GM21619 (cell line): ENCODE data around the gene NKX6-2.

Experiments
- ATAC-seq: cut with Tn5 transposase; IDR thresholded peaks from one replicate; pipeline ENCODE4 v1.9.1; 2021; ENCODE audit not compliant: unreplicated experiment

Gene NKX6-2

DNA sequence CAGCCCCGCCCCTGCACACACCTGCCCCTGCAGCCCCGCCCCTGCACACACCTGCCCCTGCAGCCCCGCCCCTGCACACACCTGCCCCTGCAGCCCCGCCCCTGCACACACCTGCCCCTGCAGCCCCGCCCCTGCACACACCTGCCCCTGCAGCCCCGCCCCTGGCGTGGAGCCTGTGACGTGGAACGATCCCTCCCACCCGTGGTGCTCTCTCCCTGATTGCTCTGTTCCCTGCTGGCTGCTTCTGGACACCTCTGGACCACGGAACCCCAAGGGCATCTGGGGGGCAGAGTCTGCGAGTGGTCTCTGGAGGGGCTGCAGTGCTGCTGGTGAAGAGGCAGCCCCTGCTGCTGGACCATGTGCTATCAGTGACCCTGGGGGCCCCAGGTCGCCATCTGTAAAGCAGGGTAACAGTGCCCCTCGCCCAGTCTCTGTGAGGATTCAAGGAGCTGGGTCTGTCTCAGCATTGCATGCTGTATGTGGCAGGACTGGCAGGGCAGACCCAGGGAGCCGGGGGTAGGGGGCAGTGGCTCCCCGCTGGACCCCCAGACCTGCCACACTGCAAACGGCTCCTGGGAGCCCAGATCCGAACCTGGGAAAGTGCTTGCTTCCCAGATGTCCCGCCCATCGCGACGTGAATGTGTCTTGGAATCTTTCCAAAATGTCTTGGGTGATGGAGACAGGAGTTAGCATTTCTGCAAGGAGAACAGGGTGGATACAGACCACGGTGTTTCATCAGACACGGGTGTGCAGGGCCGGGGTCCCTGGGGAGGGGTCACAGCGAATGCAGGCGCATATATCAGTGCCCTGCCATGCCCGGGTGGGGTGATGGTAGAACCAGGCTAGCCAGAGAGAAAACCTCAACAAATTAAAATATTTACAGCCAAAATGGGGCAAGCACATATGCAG lies 27.9 kb upstream of the NKX6-2 start:
- no peak for ATAC-seq

DNA sequence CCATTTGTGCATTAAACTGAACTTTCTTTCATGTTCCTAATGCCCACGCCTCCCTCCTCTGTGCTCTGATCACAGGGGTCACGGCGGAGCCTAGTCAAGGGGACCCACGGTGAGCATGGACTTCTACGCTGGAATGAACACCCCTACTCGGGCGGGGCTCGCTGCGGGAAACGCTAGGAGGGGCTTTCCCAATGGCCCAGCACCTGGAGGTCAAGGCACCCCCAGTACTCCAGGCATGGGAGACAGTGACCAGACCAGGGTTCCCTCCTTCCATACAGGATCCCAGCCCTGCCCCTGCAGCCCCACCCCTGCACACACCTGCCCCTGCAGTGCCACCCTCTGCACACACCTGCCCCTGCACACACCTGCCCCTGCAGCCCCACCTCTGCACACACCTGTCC lies 27.1 kb upstream of the NKX6-2 start:
- no peak for ATAC-seq

DNA sequence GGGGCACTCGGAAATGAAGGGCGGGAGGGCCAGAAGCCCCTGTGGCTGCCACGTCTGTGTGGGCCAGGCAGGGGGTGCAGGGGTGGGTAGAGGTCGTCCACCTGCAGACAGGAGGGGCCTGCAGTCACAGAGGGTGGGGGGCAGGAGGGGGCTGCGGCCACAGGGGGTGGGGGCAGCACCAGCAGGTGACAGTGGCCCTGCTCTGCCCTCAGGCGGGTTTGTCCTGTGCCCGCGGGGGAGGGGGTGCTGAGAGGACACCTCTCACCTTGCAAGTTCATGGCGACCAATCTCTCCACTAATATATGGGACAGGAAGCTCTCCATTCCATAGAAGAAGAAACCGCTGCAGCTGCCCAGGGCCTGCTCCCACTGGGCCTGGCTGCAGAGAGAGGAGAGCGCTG lies 26.6 kb upstream of the NKX6-2 start:
- no peak for ATAC-seq

DNA sequence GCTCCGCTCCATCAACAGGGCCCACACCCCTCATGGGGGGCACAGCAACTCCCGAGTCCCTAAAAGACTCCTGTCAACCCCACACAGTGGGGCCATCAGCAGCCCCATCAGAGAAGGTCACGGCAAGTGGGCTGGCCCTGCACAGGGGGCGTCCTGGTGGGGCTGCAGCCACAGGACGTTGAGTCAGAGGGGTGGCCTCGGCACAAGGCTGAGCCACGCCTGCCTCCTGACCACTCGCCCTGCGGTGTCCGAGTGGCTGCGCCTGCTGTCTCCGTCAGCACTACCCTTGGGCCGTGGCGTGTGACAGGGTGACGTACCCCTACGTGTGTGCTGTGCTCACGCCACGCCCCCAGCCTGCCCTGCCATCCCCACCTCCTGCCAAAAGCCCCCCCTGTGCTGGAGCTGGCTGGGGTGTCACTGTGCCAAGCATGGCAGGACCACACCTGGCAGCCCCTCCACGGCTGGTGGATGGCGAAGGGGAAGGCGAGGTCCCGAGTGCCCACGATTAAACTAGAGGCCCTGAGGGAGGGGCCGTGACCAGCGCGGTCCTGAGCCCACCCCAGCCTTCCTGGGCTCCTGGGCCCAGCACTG lies 26.0 kb upstream of the NKX6-2 start:
- no peak for ATAC-seq

DNA sequence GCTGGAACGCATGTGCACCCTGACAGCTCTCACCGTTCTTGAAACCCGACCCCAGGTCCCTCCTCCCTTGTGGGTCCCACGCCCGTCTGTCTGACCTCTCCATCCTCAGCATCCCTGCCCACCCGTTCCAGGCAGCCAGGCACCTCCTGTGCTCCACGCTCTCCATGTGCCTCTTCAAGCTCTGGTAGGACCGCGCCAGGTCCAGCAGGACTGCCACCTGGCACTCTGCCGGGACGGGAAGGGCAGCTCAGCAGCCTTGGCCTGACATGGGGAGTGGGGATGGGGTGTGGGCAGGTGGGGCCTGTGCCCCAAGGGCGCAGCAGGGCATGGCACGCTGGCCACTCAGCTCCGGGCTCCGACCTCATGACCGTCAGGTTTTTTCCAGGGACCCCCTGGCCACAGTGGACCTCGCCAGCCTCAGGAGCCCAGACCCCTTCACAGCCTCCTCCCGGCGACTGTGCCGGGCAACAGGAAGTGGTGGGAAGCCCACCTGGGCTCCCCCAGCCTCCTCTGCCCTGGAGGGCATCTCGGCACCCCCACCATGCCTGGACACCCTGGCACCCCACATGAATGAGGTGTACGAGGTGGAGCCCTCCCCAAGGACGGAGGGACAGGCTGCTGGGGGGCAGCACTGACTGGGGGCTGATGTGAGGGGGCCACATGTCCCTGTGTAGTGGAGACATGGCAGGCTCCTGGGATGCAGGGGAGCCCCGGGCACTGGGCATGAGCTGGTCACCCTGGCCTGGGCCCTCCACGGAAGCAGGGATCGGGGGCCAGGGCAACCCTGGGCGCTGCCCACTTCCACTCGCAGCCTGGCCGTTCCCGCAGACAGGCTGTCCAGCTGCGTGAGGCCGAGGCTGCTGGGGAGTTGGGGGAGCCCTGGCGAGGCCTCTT lies 25.1 kb upstream of the NKX6-2 start:
- ATAC-seq, result no peak

DNA sequence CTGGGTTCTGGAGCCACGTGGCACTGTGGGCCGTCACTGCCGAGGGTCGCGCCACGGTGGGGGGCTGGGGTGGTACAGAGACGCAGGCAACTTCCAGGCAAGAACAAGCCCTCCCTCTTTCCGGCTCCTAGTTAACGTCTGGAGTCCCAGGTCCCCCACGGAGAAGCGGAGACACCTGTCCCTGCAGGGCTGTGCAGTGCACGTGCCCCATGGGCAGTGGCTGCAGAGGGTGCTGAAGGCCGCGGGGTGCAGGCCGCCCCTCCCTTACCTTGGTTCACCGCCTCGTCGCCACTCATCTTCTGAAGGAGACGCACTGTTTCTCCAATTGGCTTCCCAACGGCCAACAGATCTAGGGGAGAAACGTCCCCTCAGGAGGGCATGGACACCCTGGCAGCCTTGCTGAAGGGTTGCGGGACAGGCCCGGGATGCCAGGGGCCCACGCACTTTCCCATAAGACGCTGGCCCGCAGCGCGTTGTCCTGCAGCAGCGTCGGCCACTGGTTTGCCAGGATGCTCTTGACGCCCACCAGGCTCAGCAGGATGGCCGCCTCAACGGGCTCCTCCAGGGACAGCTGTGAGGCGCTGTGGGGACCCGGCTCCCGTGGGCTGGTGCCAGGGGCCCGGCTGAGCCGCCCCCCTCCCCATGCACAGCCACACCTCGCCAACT lies 24.3 kb upstream of the NKX6-2 start:
- no peak for ATAC-seq

DNA sequence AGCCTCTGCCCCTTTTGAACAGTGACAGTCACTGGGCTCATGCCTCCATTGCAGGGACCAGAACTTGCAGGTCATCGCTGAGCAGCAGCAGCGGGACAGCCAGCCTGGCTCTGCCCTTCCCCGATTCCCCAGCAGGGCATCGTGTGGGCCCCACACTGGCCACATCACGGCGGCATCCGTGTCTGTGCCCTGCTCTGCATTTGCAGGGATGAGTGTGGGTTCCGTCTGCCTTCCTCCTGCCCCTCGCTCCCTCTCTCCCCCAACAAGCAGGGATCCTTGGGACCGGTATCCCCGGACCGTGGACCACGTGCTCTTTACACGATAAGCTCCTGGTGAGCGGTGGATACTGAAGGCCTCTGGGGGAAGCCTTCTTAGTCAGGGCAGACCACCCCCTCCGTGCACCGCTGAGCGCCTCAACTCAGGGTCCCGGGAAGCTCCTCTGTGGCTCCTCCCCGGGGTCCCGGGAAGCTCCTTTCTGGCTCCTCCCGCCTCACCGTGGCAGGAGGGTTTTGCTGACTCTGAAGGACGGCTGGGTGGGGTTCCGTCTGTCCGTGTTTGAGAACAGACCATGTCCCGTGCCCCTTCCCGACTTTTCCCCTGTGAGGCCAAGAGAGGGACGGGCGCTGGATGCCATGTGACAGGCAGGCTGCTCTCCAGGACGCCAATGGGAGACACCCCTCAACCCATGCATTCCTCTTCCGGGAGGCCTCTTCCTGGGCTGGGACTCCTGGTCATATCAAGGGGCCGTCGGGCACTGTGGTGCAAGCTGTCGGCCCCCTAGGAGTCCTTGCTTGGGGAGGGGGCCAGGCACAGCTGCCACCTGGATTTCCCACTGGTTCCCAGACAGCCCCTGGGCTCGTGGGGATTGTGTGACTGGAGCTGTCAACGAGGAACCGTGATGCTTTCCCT lies 23.5 kb upstream of the NKX6-2 start:
- no peak for ATAC-seq

DNA sequence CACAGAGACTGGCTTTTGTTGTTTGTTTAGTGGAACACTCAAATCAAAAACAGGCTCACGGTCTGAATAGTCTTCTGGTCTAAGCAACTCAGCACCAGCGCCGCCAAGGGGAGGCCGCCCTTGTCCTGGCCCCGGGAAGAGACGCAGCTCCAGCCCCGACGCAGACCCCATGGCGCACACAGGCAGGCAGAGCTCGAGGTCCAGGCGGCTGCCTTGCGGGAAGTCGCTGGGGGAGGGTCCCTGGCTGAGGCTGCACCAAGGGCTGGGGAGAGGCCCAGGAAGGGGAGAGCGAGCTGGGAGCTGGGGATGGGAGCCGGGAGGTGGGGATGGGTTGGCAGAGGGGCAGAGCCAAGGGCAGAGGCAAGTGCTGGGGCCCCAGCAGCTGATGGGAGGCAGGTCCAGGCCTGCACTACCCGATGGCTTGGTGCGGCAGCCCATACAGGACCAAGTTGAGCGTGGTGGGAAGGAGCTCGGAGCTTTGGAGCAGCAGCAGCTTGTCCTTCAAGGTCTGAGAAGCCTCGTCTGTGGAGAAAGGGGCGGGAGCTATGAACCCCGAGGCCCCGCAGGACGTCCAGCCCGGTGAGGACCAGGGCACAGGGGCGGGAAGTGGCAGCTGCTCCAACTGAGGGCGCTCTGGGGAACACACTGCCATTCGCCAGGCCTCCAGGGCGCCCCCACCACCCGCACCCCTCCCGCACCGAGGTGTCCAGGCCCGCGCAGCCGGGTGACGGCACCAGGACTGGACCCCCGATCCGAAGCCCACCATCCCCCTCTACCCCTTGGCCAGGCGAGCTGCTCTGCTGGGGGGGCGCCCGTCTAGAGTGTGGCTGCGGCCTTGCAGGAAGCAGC lies 22.7 kb upstream of the NKX6-2 start:
- ATAC-seq, result no peak

DNA sequence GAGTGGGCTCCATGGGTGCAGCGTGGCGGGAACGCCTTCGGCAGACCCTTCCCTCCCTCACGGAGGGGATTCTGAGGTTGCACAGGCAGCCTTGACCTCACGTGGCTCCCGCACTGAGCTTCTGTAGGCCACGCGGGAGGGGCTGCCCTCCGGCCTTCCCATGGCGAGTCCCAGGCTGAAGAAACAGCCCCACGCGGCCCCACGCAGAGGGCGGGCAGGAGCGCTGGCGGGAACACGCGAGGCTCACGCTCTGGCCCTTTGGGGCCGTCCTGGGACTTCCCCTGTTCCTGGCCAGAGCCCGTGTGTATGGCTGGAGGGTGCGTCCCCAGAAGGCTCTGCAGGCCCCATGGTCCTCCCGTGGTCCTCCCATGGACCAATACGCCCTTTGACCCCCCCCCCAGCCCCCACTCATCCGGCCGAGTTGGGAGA lies 21.7 kb upstream of the NKX6-2 start:
- ATAC-seq, result no peak

DNA sequence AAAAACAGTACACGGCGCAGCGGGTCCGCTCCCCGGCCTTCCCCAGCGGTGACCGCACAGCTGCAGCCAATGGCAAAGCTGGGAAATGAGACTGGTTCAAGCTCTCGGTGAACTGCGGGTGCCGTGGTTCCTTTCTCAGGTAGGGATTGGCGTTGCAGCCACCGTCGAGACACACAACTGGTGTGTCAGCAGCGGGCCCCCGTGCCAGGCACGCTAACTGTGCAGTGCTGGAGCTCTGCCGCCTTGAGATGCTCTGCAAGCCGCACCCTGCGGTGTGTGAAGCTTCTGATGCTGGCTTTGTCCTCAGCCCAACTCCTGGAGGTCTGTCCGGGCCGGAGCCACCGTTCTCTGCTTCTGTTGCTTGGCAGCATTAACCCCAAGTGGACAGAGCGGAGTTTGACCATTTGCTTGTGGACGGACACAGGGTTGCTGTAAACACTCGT lies 20.6 kb upstream of the NKX6-2 start:
- ATAC-seq, result no peak

DNA sequence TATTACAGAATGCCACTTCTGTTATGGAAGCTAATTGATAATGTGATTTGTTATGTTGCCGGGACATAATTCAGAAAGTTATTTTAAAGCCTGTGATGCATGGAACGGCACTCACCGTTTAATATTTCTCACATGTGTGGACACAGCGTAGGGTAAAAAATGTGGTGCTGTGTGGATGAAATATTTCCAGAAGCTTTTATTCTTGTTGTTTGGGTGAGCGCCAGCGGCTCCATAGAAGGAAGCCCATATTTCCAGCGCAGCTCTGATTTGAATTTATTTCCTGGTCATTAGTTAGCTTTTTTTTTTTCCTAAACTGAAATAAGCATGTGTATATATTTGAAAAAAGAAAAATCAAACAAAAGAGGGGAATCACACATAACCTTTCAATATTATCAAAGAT lies 20.2 kb upstream of the NKX6-2 start:
- ATAC-seq, result no peak

DNA sequence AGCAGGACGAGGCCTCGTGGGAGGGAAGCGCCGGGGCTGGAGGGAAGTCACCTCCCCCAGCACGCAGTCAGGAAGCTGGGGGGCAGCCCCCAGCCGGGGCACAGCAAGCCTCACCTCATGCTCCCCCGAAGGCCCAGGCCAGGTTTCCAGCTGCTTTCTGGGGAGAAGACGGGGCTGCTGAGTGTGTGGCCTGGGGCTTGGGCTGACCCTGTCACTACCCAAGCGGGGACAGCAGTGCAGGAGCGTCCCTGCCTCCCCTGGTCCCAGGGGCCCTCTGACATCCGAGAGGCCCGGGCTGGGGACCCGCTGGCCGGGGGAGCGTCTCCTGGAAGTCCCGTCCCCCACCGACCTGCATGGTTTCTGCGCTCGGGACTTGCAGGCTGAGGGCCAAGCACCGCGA lies 19.7 kb upstream of the NKX6-2 start:
- no peak for ATAC-seq

DNA sequence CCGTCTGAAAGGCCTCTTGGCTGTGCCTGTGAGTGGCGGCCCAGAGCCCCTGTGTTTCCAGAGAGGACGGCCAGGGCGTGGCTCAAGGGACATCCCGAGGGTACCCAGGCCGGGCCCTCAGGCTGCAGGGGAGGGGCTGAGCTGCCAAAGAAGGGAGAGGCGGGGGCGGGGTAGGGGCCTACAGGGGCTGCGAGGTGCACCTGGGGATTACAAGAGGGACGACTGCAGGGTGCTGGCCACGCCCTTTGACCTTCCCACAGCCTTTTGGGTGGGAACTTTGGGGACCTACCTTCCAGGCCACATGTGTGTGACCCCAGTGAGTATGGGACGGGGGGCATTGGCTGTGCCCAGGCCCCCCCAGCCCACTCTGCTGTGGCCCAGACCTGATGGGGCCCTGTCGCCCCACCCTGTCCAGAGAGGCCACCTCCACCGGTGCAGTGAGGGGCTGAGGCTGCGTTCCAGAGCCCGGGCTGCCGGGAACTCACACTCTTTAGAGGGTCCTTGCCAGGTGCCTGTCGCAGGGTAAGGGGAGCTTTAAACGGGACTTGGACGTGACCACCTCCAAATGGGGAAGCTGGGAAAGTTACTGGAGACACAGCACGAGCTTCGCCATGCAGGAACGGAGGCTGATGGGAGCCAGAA lies 19.0 kb upstream of the NKX6-2 start:
- no peak for ATAC-seq

DNA sequence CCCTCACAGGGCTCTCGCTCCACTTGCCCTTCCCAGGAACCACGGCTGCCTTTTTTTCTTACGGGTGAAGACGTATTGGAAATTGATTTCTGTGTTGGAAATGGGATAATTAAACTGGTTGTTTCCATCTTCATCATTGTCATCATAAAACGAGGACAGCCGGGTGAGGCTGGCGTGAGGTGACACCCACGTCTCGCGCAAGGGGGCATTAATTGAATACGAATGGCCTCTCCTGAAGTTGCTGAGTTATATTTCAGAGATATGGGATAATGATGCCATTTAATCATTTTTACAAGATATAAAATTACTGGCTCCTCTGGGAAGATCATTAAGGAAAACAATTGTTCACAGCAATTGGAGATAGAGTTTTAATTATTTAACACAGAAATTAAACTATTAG lies 18.3 kb upstream of the NKX6-2 start:
- ATAC-seq, result no peak

DNA sequence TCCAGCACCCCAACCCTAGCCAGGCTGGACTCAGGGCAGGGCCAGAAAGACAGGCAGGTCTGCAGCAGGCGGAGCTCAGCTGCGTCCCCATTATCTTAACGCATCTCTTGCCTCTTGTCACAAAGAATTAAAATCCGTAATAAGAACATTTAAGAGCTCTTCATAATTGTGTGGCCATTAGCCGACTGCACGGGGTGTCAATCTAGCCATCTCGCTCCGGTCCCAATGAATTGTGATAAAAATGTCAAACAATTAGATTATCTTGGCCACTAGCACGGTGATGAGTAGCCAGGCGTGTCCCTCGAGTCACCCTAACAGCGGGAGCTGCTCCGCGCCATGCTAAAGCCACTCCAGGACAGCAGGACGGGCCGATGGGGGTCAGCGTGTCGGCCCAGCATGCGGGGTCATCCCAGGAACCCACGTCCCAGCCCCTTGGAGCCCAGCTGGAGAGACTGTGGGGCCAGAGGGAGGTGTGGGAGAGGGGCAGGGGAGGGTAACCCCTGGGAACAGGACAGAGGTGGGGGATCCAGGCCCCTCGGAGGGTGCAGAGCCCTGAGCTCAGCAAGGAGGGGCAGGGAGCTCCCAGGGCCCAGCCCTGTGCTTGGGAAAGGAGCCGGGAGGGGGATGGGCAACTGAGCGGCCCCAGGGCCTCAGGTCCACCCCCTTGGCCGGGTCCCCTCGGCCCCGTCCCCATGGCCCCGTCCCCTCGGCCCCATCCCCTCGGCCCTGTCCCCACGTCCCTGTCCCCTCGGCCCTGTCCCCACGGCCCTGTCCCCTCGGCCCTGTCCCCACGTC lies 17.7 kb upstream of the NKX6-2 start:
- ATAC-seq, result no peak

DNA sequence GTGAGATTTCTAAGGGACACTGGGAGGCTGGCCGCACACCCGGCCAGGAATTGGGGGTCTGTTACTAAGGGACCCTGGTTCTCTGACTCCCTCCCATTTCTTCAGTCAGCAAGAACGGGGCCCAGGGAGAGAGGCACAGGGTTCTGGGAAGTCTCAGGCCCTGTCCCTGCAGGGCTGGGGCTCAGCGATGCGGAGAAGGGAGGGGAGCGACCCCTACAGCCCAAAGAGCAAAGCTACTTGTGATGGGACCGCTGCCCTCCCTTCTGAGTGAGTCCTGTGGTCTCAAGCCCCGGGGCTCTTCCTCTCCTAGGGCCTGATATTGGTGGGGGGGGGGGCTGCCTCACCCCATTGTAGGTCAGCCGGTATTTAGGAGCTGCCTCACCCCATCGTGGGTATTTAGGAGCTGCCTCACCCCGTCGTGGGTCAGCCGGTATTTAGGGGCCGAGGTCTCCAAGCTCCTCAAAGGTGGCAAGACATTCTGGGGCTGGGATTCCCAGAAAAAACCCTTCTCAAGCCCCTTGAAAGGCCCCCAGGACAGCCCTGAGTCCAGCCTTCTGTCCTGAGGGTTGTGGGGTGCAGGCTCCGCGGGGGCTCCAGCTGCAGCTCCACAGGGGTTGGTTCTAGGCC lies 16.9 kb upstream of the NKX6-2 start:
- ATAC-seq, result no peak

DNA sequence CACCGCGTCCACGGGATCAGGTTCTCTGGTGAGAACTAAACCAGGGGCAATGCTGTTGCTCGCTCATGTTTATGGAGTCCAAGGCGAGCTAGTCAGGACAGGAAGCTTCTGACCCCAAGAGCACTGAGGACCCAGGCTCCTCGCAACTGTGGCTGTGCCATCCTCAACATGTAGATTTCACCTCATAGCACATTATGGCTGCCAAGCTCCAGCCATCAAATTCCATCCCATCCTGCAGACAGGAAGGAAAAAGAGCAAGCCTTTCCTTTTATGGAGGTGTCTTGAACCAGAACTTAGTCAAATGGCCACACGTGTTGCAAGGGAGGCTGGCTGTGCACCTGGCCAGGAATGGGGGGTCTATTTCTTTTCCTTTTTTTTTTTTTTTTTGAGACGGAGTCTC lies 16.1 kb upstream of the NKX6-2 start:
- no peak for ATAC-seq
